ENCODE data around the gene TEX264. TPM values are rescaled to one million over a fixed set of nuclear protein-coding genes. Genes with fewer than 3 reads are reported as not detected.

Gene TEX264
- total RNA-seq, 6 experiments from 2014 or later: 39.2 to 56.3 (median 42.2) TPM

GRCh38 chr3:51710631-51711351 lies 39.7 kb downstream of the TEX264 start:
- H3K27me3 Mint-ChIP-seq (ENCODE audit: insufficient read depth): peaks cover 18% of the 10 kb centered on the region
- no peaks in the 10 kb centered on the region for H3K4me1 Mint-ChIP-seq (ENCODE audit: low read depth)
- H3K4me3 Mint-ChIP-seq: no peak overlapping the region
- H3K9me3 Mint-ChIP-seq: no peaks in the 10 kb centered on the region
- peak; percentile 39; the same call in 1 of the 2 replicates for TF ChIP-seq CTCF (IDR thresholded peaks at IDR 0.05)
- no peak for DNase-seq
- no peaks in the 10 kb centered on the region for H3K36me3 Mint-ChIP-seq (ENCODE audit: low read depth)
- no peak overlapping the region for H3K27ac Mint-ChIP-seq

GRCh38 chr3:51711352-51712037 lies 40.4 kb downstream of the TEX264 start:
- Mint-ChIP-seq H3K36me3 (ENCODE audit: low read depth) (no peaks in the 10 kb centered on the region), H3K4me3 (no peak overlapping the region)
- no peak for TF ChIP-seq CTCF (IDR thresholded peaks at IDR 0.05)

GRCh38 chr3:51712038-51712420 lies 41.0 kb downstream of the TEX264 start:
- H3K4me3 Mint-ChIP-seq: no peak overlapping the region

More at GRCh38 chr3:51711352-51712037, 40.4 kb downstream of the TEX264 start:
- Mint-ChIP-seq H3K9me3 (no peaks in the 10 kb centered on the region), H3K4me1 (ENCODE audit: low read depth) (no peaks in the 10 kb centered on the region), H3K27me3 (ENCODE audit: insufficient read depth) (peaks cover 19% of the 10 kb centered on the region), H3K27ac (no peak overlapping the region)
- no peak for DNase-seq

GRCh38 chr3:51712511-51712931 lies 41.5 kb downstream of the TEX264 start:
- no peak for TF ChIP-seq CTCF (IDR thresholded peaks at IDR 0.05)
- Mint-ChIP-seq H3K27me3 (ENCODE audit: insufficient read depth) (peaks cover 16% of the 10 kb centered on the region), H3K36me3 (ENCODE audit: low read depth) (no peaks in the 10 kb centered on the region), H3K4me3 (no peak overlapping the region), H3K27ac (no peak overlapping the region), H3K9me3 (no peaks in the 10 kb centered on the region), H3K4me1 (ENCODE audit: low read depth) (no peaks in the 10 kb centered on the region)
- DNase-seq: no peak

More at GRCh38 chr3:51712038-51712420, 41.0 kb downstream of the TEX264 start:
- no peak for DNase-seq
- Mint-ChIP-seq H3K27me3 (ENCODE audit: insufficient read depth) (peaks cover 19% of the 10 kb centered on the region), H3K4me1 (ENCODE audit: low read depth) (no peaks in the 10 kb centered on the region), H3K9me3 (no peaks in the 10 kb centered on the region), H3K27ac (no peak overlapping the region), H3K36me3 (ENCODE audit: low read depth) (no peaks in the 10 kb centered on the region)
- no peak for TF ChIP-seq CTCF (IDR thresholded peaks at IDR 0.05)

- TF ChIP-seq CTCF (IDR thresholded peaks at IDR 0.05): no peak
- Mint-ChIP-seq H3K4me1 (ENCODE audit: low read depth) (no peaks in the 10 kb centered on the region), H3K9me3 (no peaks in the 10 kb centered on the region), H3K4me3 (no peak overlapping the region), H3K36me3 (ENCODE audit: low read depth) (no peaks in the 10 kb centered on the region), H3K27ac (no peak overlapping the region), H3K27me3 (ENCODE audit: insufficient read depth) (peaks cover 12% of the 10 kb centered on the region)
- DNase-seq: no peak
Observed at GRCh38 chr3:51712963-51713362, 41.9 kb downstream of the TEX264 start.

All from HFFc6 (cell line).